ENCODE measurements around the gene COL7A1.

GRCh38 chr3:48621461-48621869 is 26.3 kb upstream of the COL7A1 start, which contains the start of gene TMEM89:
- TF ChIP-seq CTCF (IDR thresholded peaks at IDR 0.05; ENCODE audit: control extremely low read depth in 1 of 3, insufficient read depth in 1 of 3, low read depth in 1 of 3, low read length in 3 of 3) = no peak
- no peak for TF ChIP-seq SUZ12 (IDR thresholded peaks at IDR 0.05; ENCODE audit: low read length)
- TF ChIP-seq TEAD4 (IDR thresholded peaks at IDR 0.05; ENCODE audit: low read depth, low read length) = no peak

Data from H1 (cell line).